H1 (cell line): Measurements from ENCODE around the gene POC1B. TPM values are rescaled to one million over a fixed set of nuclear protein-coding genes. Genes with fewer than 3 reads are reported as not detected.

ENCODE experiments used
- USF2 ChIP-seq: IDR thresholded peaks from 2 replicates; pipeline ENCODE4 v1.6.1; 2011; ENCODE audit warnings: low read length, improper control_type of control experiment
- polyA plus RNA-seq, 7 experiments: library from polyadenylated mRNA; depleted of rRNA in 3 of 7; stranded (reverse) in 5 of 7; unstranded in 2 of 7; fragments of >200 nt in 5 of 7; fragments of 200-250 nt in 2 of 7; gene quantifications; 1 replicate in 5 of 7; 2 replicates in 1 of 7; 4 replicates in 1 of 7; pipeline versions ENCODE4 v1.2.1 to v1.2.3, GENCODE V29; 2011 to 2013; ENCODE audit warnings: missing spikeins in 2 of 7, mixed read lengths in 2 of 7
- total RNA-seq: library from RNA; stranded (reverse); fragmentation: NEBNext Ultra II Directional; extraction: Animal tissue kit (Norgen Biotek cat#: 25700); gene quantifications from 2 replicates; pipeline ENCODE4 v1.2.1, GENCODE V29; 2021

Gene POC1B
- total and polyA plus RNA-seq, 2 of the 8 experiments (the other 6 are each of a cell fraction or from before 2014, with no cell fraction given): 7.5 to 16.3 TPM

- TF ChIP-seq USF2: no peak
- TF ChIP-seq, all 59 proteins: peak for 0
Observed at GRCh38 chr12:89468017-89468416, 57.8 kb downstream of the POC1B start (continued).
